ENCODE data around the gene TSPAN18. TPM values are rescaled to one million over a fixed set of nuclear protein-coding genes. Genes with fewer than 3 reads are reported as not detected.

The TSPAN18 gene
- total and polyA plus RNA-seq, 9 donors: 2.1 to 35.3 (median 14.4) TPM

GRCh38 chr11:44842220-44842619 is 115.5 kb downstream of the TSPAN18 start:
- 73 to 80% (median 79%) methylated on average over 5 of the region's 5 CpGs for WGBS, 3 donors
- Histone ChIP-seq H3K36me3 (no peaks in the 10 kb centered on the region), H3K9me3 (no peaks in the 10 kb centered on the region), H3K4me3 (no peak overlapping the region), H3K4me1 (ENCODE audit: insufficient read depth) (no peaks in the 10 kb centered on the region), H3K27me3 (no peaks in the 10 kb centered on the region), H3K27ac (no peak overlapping the region)
- TF ChIP-seq EP300 (IDR thresholded peaks at IDR 0.05) (no peak), CTCF (IDR thresholded peaks at IDR 0.05) (no peak), POLR2A (IDR thresholded peaks at IDR 0.05) (no peak)
- DNase-seq: no peak
- intact Hi-C loops (cut with DNase I): no loop called here

GRCh38 chr11:44846852-44847251 is 120.1 kb downstream of the TSPAN18 start:
- intact Hi-C loops (cut with DNase I): no loop called here
- no peaks in the 10 kb centered on the region for H3K27me3 ChIP-seq
- no peaks in the 10 kb centered on the region for H3K36me3 ChIP-seq
- no peaks in the 10 kb centered on the region for H3K4me1 ChIP-seq (ENCODE audit: insufficient read depth)
- no peak for TF ChIP-seq POLR2A (IDR thresholded peaks at IDR 0.05)
- TF ChIP-seq EP300 (IDR thresholded peaks at IDR 0.05): no peak
- DNase-seq: no peak
- no peaks in the 10 kb centered on the region for H3K9me3 ChIP-seq
- no peak overlapping the region for H3K27ac ChIP-seq
- no peak overlapping the region for H3K4me3 ChIP-seq
- 86 to 95% (median 95%) methylated on average over 7 of the region's 7 CpGs for WGBS, 3 donors

DNA sequence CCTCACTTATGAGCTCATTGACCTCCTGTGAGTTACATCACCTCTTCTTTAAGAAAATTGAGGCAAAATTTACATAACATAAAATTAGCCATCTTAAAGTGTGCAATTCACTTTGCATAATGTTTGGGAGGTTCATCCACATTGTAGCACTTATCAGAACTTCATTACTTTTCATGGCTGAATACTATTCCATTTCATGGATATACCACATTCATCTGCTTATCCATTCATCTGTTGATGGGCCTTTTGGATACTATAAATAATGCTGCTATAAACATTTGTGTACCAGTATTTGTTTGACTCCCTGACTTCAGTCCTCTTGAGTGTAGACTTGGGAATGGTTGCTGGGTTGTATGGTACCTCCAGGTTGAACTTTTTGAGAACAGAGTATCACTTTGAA is 120.6 kb downstream of the TSPAN18 start:
- H3K4me1 ChIP-seq (ENCODE audit: insufficient read depth): no peaks in the 10 kb centered on the region
- H3K36me3 ChIP-seq: no peaks in the 10 kb centered on the region
- no peaks in the 10 kb centered on the region for H3K9me3 ChIP-seq
- H3K27me3 ChIP-seq: no peaks in the 10 kb centered on the region
- TF ChIP-seq CTCF (IDR thresholded peaks at IDR 0.05) (no peak), EP300 (IDR thresholded peaks at IDR 0.05) (no peak), POLR2A (IDR thresholded peaks at IDR 0.05) (no peak)
- H3K27ac ChIP-seq: no peak overlapping the region
- intact Hi-C loops (cut with DNase I): no loop called here
- no peak overlapping the region for H3K4me3 ChIP-seq
- DNase-seq: no peak

DNA sequence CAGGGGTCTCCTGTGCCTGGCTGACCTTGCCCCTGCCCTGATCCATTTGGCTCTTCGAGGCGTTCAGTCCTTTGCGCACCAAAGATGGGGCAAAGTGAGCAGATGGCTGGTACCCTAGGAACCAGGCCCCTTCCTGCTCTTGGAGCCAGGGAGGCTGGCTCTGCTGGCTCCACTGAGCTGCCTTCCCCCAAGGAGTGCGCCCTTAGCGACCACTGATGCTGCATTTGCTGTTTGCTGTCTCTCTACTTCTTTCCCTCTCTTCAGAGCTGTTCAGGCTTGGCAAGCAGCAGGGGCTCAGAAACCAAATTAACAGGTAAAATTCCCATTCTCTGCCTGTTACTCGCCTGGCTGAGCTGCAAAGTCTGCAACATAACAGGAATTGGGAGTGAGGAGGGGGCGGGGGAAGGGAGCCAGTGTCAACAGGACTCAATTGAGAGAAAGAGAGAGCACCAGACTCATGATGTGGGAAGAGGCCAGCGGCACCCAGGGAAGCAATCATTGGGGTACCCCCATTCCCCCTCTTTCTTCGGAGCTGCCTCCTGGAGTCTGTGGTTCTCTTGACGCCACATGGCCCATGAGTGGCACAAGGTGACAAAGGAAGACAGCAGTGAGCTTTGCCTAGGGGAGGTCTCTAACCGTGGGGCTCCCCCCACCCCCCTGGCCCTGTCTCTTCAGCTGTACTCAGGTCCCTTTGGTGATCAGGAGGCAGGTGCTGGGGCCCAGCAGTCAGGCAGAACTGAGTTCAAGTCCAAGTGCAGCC is 121.6 kb downstream of the TSPAN18 start:
- Histone ChIP-seq H3K27ac (no peak overlapping the region), H3K4me1 (ENCODE audit: insufficient read depth) (no peaks in the 10 kb centered on the region), H3K36me3 (no peaks in the 10 kb centered on the region), H3K9me3 (no peaks in the 10 kb centered on the region), H3K27me3 (no peaks in the 10 kb centered on the region), H3K4me3 (no peak overlapping the region)
- DNase-seq: no peak
- intact Hi-C loops (cut with DNase I): no loop called here
- WGBS, 3 donors: 85 to 91% (median 86%) methylated on average over 11 of the region's 11 CpGs
- TF ChIP-seq CTCF (IDR thresholded peaks at IDR 0.05) (no peak), POLR2A (IDR thresholded peaks at IDR 0.05) (no peak), EP300 (IDR thresholded peaks at IDR 0.05) (no peak)

- Histone ChIP-seq H3K36me3 (no peaks in the 10 kb centered on the region), H3K27ac (no peak overlapping the region), H3K27me3 (no peaks in the 10 kb centered on the region), H3K9me3 (no peaks in the 10 kb centered on the region), H3K4me1 (ENCODE audit: insufficient read depth) (no peaks in the 10 kb centered on the region), H3K4me3 (no peak overlapping the region)
- TF ChIP-seq POLR2A (IDR thresholded peaks at IDR 0.05) (no peak), EP300 (IDR thresholded peaks at IDR 0.05) (no peak), CTCF (IDR thresholded peaks at IDR 0.05) (no peak)
- intact Hi-C loops (cut with DNase I): no loop called here
- 94 to 100% (median 97%) methylated on average over 4 of the region's 4 CpGs for WGBS, 3 donors
- DNase-seq: no peak
Measured at GRCh38 chr11:44848963-44849350, 122.2 kb downstream of the TSPAN18 start.

Measured in ovary (tissue), 9 donors.